Testis (tissue), 3 donors: ENCODE measurements around the gene PSMF1. TPM values are rescaled to one million over a fixed set of nuclear protein-coding genes. Genes with fewer than 3 reads are reported as not detected.

Experiments
- DNase-seq: peaks from one replicate; pipeline ENCODE4 v3.0.0-alpha.2; 2019
- H3K27ac ChIP-seq, 2 donors: fragments of 200-600 bp; sonication (generic); one replicate each; pipeline ENCODE4 v1.5.1; 2019
- H3K27me3 ChIP-seq: fragments of 200-600 bp; sonication (generic); one replicate; pipeline ENCODE4 v1.5.1; 2019
- H3K36me3 ChIP-seq: fragments of 200-600 bp; sonication (generic); one replicate; pipeline ENCODE4 v1.5.1; 2017; ENCODE audit warnings: low read depth; ENCODE audit errors: missing control alignments
- H3K4me1 ChIP-seq: fragments of 200-600 bp; sonication (generic); one replicate; pipeline ENCODE4 v1.5.1; 2019
- H3K4me3 ChIP-seq, 2 donors: fragments of 200-600 bp; sonication (generic); one replicate each; pipeline ENCODE4 v1.5.1; 2017 to 2019
- H3K9me3 ChIP-seq: fragments of 200-600 bp; sonication (generic); one replicate; pipeline ENCODE4 v1.5.1; 2017
- POLR2A ChIP-seq: fragments of 450-650 bp; IDR thresholded peaks from one replicate; pipeline ENCODE4 v1.6.1; 2017; ENCODE audit warnings: antibody characterized with exemption, mild to moderate bottlenecking, moderate library complexity
- WGBS, 2 donors: methylation state at CpG; one replicate each; pipeline ENCODE4 v1.1.5; 2018; 5-methylcytosine and 5-hydroxymethylcytosine counted together
- intact Hi-C: fragments of 100-400 bp; cut with DNase I; formaldehyde crosslinking; loops from one replicate; pipeline ENCODE4 v1.15.1; 2023; ENCODE audit warnings: low total_unique reads
- polyA plus RNA-seq: library from polyadenylated mRNA; stranded (reverse); fragments of 350-450 nt; fragmentation: Illumina TruSeq; extraction: RNeasy Lipid Tissue Mini Kit (QIAGEN cat#74804); gene quantifications from one replicate; pipeline ENCODE4 v1.2.3, GENCODE V29; 2014; ENCODE audit warnings: low read depth, low replicate concordance; ENCODE audit not compliant: insufficient read depth
- total RNA-seq, 2 donors: library from RNA; depleted of rRNA; stranded (reverse); fragments of >200 nt; gene quantifications; one replicate each; pipeline ENCODE4 v1.2.3, GENCODE V29; 2016
- TF ChIP-seq, protein P1 (sequence below), 3 experiments: fragments of 450-650 bp in 2 of 3; fragments of 200-600 bp in 1 of 3; sonication (generic) in 1 of 3; IDR thresholded peaks; one replicate each; pipeline ENCODE4 v1.5.1; 2016 to 2019; ENCODE audit warnings: antibody characterized with exemption in 3 of 3, mild to moderate bottlenecking in 2 of 3, moderate library complexity in 1 of 3

PSMF1 gene
- total and polyA plus RNA-seq, 3 donors from 2014 or later: 265 to 380 (median 331) TPM

DNA sequence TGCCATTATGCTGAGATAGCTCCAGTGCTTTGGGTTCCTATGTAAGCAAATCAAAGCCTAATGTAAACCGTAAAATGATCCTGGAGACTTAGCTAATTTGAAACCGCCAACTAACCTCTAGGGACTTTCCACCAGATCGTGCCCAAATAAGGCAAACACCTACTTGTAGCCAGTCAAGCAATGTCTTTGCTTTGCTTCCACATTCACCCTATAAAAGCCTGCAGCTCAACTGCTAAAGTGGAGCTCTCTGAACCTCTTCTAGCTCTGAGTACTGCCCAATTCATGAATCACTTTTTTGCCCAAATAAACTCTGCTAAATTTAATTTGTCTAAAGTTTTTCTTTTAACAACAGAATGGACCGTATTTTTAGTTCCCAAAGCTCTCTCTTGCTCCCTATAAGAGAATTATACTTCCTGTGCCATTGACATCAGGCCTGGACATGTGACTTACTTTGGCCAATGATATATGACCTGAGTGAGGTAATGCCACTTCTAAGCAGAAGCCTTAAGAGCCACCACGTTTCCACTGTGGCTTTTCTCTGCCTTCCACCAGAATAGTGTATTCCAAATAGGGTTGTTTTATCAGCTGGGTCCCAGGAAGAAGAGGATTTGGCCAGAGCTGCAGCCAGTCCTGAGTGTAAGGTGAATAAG is 34.8 kb upstream of the PSMF1 start:
- H3K27me3 ChIP-seq: no peaks in the 10 kb centered on the region
- 80 to 83% methylated on average over 5 of the region's 5 CpGs for WGBS, 2 donors
- no peaks in the 10 kb centered on the region for H3K9me3 ChIP-seq
- no peaks in the 10 kb centered on the region for H3K36me3 ChIP-seq
- intact Hi-C loops: no loop called here
- no peak for TF ChIP-seq POLR2A
- TF ChIP-seq, protein P1, sequence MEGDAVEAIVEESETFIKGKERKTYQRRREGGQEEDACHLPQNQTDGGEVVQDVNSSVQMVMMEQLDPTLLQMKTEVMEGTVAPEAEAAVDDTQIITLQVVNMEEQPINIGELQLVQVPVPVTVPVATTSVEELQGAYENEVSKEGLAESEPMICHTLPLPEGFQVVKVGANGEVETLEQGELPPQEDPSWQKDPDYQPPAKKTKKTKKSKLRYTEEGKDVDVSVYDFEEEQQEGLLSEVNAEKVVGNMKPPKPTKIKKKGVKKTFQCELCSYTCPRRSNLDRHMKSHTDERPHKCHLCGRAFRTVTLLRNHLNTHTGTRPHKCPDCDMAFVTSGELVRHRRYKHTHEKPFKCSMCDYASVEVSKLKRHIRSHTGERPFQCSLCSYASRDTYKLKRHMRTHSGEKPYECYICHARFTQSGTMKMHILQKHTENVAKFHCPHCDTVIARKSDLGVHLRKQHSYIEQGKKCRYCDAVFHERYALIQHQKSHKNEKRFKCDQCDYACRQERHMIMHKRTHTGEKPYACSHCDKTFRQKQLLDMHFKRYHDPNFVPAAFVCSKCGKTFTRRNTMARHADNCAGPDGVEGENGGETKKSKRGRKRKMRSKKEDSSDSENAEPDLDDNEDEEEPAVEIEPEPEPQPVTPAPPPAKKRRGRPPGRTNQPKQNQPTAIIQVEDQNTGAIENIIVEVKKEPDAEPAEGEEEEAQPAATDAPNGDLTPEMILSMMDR (IDR thresholded peaks at IDR 0.05): no peak
- no peaks in the 10 kb centered on the region for H3K4me1 ChIP-seq
- DNase-seq: no peak
- no peak overlapping the region for H3K4me3 ChIP-seq
- H3K27ac ChIP-seq: no peak overlapping the region

DNA sequence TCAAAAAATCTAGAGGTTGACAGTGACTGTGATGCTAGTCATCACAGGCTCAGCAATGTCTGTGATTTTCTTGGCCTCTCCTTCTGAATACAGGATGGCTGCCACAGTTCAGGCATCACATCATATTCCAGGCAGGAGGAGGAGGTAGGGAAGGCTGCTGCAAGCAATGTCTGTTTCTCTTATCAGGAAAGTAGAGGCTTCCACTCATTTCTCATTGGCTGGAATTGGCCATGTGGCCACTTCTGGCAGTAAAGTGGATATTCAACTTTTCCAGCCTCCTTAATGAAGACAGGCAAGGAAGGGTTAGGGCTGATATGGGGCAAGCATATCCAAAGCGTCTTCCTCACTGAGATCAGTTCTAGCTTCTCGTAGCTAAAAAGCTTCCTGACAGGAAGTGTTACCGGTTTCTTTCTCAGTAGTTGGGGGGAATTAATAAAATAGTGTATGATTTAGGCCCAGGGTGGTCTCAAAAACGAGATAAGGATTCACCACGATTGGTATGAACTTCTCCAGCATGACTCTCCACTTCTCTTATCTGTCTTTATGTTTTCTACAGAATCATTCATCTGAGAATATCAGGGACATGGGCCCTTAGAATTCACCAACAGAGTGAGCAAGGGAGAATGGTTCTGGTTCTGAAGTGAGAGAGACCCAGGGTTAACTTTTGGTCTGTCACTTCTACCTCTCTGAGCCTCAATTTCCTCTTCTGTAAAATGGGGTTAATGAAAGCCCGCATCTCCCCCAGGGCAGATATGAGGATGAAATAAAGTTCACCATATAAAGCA is 32.7 kb upstream of the PSMF1 start:
- Histone ChIP-seq H3K4me3 (no peak overlapping the region), H3K4me1 (no peaks in the 10 kb centered on the region), H3K27ac (no peak overlapping the region), H3K27me3 (no peaks in the 10 kb centered on the region), H3K36me3 (no peaks in the 10 kb centered on the region), H3K9me3 (no peaks in the 10 kb centered on the region)
- DNase-seq: no peak
- intact Hi-C loops: no loop called here
- WGBS, 2 donors: 65 to 71% methylated on average over 6 of the region's 6 CpGs
- TF ChIP-seq, protein P1 (IDR thresholded peaks at IDR 0.05): no peak

DNA sequence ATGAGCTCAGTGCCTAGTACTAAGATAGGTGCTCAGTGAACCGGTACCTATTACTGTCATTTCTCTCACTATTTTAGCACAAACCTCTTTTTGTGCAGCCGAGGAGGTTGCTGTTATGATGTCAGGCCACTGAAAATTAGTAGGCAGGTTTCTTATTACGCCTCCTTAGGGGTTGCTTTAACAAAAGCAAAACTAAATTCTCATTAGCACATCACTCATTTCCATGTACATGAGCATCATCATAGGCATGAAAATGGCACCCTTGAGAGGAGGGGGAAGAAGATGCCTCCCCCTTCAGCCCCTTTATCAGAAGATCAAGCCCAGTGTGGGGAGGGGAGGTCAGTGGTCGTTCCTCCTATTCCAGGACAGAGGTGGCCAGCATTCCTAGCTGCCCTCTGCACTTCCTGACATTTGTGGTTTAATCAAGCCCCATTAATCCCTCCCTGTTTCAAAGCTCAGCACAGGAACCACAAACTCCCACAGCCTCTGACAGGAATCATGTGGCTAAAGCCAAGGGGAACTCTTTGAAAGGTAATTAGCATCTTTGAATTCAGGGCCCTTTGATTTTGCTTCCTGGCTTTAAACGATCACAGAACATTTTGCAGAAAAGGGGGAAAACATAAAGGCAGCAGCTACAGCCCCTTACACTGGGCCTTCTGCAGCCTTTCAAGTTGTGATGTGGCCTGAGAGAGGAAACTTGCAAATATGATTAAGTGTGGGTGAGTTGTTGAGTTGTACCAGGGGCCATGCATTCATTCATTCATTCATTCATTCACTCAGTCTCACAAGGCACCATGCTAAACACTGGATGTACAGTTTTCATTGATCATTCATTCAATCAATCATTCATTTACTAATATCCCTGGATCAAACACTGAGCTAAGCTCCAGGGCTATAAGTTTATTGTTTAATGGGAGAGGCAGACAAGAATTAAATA is 31.9 kb upstream of the PSMF1 start:
- H3K27me3 ChIP-seq: no peaks in the 10 kb centered on the region
- no peaks in the 10 kb centered on the region for H3K9me3 ChIP-seq
- no peaks in the 10 kb centered on the region for H3K4me1 ChIP-seq
- WGBS, 2 donors: 51 to 54% methylated on average over 5 of the region's 5 CpGs
- intact Hi-C loops: no loop called here
- no peak for DNase-seq
- H3K36me3 ChIP-seq: no peaks in the 10 kb centered on the region
- TF ChIP-seq, protein P1 (IDR thresholded peaks at IDR 0.05): no peak
- TF ChIP-seq POLR2A: no peak
- H3K4me3 ChIP-seq: no peak overlapping the region
- H3K27ac ChIP-seq: no peak overlapping the region

DNA sequence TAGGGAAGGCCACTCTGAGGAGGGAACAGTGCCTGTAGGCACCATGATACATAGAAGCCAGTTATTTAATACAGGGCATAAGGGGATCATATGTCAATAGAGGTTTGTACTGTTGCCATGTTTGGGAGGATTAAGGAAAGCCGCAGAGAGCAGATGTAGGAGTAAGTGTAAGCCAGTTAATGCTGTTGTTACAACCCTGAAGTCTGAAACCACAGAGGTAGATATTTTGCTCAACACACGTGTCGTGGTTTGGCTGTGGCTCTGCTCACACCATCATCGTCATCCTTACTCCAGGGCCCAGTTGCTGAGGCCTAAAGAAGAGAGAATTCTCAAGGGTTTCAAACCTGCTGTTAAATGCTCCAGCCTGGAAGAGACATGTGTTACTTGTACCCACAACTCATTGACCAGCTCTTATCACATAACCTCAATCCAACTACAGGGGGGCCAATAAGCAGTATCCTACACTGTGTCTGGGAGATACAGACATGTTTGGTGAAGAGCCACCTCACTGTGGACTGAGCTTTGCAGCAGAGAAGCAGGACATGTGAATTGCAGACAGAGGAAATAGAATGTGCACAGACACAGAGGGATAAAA is 31.0 kb upstream of the PSMF1 start:
- Histone ChIP-seq H3K4me1 (no peaks in the 10 kb centered on the region), H3K4me3 (no peak overlapping the region), H3K9me3 (no peaks in the 10 kb centered on the region), H3K27ac (no peak overlapping the region), H3K36me3 (no peaks in the 10 kb centered on the region), H3K27me3 (no peaks in the 10 kb centered on the region)
- TF ChIP-seq, protein P1 (IDR thresholded peaks at IDR 0.05): no peak
- no peak for TF ChIP-seq POLR2A
- intact Hi-C loops: no loop called here
- no peak for DNase-seq
- 73 to 82% methylated on average over 4 of the region's 4 CpGs for WGBS, 2 donors
